ENCODE data around the gene TAOK3.

TAOK3 gene

GRCh38 chr12:118219772-118220171 lies 152.9 kb downstream of the TAOK3 start:
- DNase-seq (ENCODE audit: extremely low read depth in 1 of 2, low read depth in 1 of 2) = no peak

DNA sequence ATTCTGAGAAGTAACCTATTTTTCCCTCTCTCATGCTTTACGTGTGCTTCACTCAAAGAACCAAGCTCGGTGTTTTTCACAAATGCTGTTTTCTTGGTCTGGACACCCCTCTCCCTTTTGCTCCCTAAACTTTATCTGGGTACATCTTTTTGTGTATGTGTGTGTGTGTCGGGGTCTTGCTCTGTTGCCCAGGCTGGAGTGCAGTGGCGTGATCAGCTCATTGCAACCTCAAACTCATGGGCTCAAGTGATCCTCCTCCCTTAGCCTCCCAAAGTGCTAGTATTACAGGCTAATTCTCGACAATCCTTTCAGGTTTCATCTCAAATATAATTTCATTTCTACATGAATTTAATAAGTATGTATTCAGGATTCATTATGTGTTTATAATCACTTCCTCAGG lies 153.6 kb downstream of the TAOK3 start:
- no peak for DNase-seq (ENCODE audit: extremely low read depth in 1 of 2, low read depth in 1 of 2)

GRCh38 chr12:118213452-118213851 lies 159.3 kb downstream of the TAOK3 start:
- no peak for DNase-seq (ENCODE audit: extremely low read depth in 1 of 2, low read depth in 1 of 2)

GRCh38 chr12:118212606-118213005 lies 160.1 kb downstream of the TAOK3 start:
- no peak for DNase-seq (ENCODE audit: extremely low read depth in 1 of 2, low read depth in 1 of 2)

DNA sequence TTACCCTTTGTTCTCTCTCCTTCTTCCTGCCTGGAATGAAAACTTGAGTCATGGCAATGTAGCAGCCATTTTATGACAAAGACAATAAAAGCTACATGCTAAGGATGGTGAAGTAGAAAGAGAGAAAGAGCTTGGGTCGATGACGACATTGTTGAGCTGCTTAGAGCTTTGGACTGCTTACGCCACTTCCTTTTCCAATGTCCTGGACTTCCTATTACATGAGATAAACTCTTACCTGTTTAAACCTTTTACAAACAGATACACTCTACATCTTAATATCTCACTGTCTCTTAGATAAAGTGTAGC lies 166.6 kb downstream of the TAOK3 start:
- no peak for DNase-seq (ENCODE audit: extremely low read depth in 1 of 2, low read depth in 1 of 2)

DNA sequence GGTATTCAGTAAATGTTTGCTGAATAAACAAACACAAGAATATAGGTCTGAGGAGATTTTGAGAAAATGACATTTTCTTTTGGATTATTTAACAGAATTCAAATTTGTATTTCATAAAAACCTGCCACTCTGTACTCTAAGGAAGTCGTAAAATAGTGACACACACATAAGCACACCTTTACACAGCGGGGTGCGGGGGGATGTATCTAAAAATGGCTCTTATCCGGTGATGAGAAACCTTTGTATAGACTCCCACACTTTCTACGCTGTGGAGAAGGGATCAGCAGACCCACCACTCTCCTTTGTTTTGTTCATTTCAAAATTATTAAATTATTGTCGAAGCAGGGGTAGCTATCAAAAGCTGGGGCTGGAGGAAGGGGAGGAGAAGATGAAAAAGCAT lies 178.7 kb downstream of the TAOK3 start:
- DNase-seq (ENCODE audit: extremely low read depth in 1 of 2, low read depth in 1 of 2) = no peak

GRCh38 chr12:118193477-118193876 lies 179.2 kb downstream of the TAOK3 start:
- no peak for DNase-seq (ENCODE audit: extremely low read depth in 1 of 2, low read depth in 1 of 2)

DNA sequence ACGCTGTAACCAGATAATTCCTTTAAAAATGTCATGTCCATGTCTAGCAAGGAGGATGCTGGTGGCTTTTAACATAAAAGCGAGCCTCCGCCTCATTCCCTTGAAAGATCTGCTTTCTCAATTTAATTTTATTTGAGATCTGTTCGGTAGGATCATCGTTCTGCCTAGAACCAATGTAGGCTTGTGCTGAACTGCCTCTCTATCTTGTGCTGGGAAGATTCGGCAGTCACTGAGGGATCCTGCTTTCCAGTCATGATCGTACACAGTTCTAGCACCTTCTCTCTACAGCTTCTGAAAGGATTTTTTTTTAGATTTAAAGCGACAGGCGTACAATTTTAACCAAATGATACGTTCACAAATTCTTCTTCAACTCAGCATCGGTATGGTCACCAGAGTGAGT lies 182.4 kb downstream of the TAOK3 start:
- DNase-seq (ENCODE audit: extremely low read depth in 1 of 2, low read depth in 1 of 2) = no peak

- DNase-seq (ENCODE audit: extremely low read depth in 1 of 2, low read depth in 1 of 2) = no peak
Observed at GRCh38 chr12:118189741-118190191, 182.9 kb downstream of the TAOK3 start.

DNA sequence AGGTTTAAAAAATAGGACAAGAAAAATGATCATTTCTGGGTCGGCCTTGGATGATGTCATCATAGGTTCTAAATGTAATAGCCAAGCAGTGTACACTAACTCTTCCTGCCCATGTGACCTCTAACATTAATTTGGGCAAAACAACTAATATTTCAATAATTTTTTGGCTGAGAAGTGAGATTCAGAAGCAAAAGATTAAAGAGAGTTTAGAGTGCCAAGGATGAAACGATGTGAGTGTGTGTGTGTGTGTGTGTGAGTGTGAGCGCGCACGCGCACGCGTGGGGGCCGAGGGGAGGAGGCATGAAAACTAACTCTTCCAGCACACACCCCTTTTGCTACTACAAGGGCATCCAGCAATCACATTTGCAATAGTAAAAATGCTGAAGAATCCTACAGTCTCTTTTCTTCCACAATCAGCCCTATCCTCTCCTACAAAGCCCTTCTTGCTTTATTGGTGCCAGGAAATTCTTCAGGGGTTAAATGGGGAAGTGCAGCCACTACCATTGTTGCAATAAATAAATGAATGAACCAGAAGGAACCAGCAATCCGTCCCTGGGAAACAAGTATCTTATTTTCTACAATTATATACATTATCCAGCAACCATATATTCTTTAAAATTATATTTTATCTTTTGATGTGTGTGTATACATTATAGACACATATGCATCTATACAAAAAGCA lies 183.9 kb downstream of the TAOK3 start:
- no peak for DNase-seq (ENCODE audit: extremely low read depth in 1 of 2, low read depth in 1 of 2)

- DNase-seq (ENCODE audit: extremely low read depth in 1 of 2, low read depth in 1 of 2) = no peak
Observed at GRCh38 chr12:118187751-118188435, 184.8 kb downstream of the TAOK3 start.

GRCh38 chr12:118185602-118186397 lies 186.9 kb downstream of the TAOK3 start:
- no peak for DNase-seq (ENCODE audit: extremely low read depth in 1 of 2, low read depth in 1 of 2)

GRCh38 chr12:118183711-118184110 lies 189.0 kb downstream of the TAOK3 start:
- DNase-seq (ENCODE audit: extremely low read depth in 1 of 2, low read depth in 1 of 2) = no peak

GRCh38 chr12:118183155-118183554 lies 189.6 kb downstream of the TAOK3 start:
- DNase-seq (ENCODE audit: extremely low read depth in 1 of 2, low read depth in 1 of 2) = no peak

DNA sequence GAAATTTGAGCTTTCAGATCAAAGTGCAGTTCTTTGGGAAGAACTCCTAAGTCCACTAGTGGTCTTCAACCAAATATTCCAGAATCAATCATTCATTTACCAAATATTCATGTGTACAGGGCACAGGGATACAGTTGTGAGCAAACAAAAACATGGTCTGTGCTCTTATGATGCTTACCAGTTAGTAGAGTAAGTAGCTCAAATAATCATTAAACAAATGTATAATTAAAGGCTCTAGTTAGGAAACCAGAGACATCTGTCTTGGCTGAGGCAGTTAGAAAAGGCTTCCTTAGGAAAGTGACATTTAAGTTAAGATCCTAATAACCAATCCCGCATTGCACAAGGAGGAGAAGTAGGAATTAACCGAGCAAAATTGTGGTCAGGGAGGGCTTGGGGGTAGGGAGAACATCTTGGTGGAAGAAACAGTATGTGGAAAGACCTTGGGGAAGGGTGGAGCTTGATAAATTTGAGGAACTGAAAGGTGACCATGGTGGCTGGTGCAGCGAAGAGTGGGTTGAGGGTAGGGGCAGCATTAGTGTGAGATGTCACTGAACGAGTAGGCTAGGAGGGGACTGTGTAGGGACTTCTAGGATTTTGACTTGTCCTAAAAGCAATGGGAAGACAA lies 196.8 kb downstream of the TAOK3 start:
- DNase-seq (ENCODE audit: extremely low read depth in 1 of 2, low read depth in 1 of 2) = no peak

- no peak for DNase-seq (ENCODE audit: extremely low read depth in 1 of 2, low read depth in 1 of 2)
Observed at GRCh38 chr12:118166946-118167345, 205.8 kb downstream of the TAOK3 start.

DNA sequence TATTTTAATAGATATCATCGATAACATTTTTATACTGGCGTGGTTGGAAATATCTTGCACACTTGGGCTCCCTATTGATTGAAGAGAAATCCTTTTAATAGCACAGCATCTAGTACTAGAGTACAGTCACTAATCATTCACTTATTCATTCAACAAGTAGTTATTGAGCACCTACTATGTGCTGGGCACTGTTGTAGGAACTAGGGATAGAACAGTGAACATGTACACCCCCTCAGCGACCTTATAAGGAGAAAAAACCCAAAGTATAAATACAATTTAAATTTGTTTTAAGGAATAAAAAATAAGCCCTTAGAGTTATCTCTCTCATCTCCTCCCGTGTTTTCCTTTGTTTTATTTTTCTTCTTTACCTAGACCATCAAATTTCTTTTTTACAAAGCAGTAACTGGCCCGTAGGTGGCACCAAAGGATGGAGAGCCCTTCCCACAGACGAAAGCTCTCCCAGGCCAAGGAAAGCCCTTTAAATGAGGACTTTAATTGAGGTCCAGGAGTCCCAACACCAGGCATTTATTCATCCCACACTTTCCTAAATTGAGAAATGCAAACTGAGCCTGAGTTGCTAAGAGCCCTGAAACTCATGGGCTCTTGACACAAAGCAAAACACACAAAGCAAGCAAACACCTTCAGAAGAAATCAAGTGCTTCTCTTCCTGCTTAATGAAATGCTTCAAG lies 207.8 kb downstream of the TAOK3 start:
- no peak for DNase-seq (ENCODE audit: extremely low read depth in 1 of 2, low read depth in 1 of 2)

DNA sequence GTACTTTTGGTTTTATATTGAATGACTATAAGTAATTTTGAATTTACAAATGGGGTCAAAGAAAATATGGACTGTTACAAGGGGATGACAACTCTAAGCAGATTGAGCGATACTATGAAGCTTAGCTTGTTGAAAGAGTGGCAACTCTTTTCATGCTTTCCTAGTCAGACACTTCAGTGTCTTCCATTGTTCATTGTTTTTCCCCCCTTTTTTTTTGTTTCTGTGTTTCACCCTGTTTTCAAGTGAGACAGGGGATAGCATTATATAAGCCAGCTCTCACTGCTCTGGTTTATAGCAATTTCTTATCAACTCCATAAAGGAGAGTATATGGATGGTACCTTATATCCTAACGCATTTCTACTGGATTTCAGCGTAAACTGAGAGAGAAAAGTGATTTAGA lies 212.2 kb downstream of the TAOK3 start:
- no peak for DNase-seq (ENCODE audit: extremely low read depth in 1 of 2, low read depth in 1 of 2)

DNA sequence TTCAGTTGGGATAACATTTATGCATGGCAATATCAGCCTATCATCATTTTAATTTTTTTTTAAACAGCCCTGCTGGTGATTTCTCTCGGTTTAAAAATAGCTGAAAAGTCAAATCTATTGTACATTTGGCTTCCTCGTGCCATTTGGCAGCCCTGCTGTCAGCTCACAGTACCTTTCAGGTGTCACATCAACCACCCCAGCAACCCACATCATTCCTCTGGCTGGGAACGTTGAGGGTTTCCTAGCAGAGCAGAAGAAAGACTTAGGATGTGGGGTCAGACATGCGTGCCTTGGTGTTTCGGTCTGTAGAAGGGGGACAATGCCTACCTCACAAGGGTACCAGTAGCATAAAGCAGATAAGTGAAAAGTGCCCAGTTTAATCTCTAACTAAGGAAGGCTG lies 221.0 kb downstream of the TAOK3 start:
- no peak for DNase-seq (ENCODE audit: extremely low read depth in 1 of 2, low read depth in 1 of 2)

DNA sequence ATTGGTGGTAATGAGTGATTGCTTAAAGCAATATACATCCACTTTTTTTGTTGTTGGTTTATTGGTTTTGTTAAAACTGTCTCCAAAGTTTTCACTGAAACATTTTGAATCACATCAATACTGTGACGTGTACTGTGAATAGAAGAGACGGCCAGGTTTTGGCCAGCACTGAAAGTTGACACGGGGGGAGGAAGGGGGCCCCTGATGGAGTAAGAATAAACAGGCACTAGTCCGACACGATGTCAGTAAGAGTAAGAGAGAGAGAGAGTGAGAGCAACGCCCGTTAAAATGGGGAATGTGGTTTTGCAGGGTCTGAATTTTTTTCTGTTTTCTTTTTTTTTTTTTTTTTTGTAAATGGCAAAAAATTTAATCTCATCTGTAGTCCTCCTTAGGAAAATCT lies 222.1 kb downstream of the TAOK3 start:
- DNase-seq (ENCODE audit: extremely low read depth in 1 of 2, low read depth in 1 of 2) = no peak

DNA sequence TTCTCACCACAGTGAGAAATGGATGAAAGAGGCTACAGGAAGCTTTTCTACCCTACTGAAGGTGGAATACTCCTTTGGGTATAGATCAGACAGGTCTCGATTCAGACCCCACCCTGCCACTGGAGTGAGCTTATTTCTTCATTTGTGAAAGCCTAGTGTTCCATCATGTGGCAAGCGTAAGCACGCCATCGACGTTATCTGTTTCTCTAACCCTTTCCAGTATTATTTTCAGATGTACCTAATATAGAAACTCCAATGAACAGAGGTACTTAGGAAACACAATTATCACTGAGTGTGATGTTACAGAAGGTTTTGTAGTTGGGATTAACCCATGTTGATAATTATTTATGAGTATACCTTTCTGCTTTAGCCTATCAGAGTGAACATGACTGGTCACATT lies 224.4 kb downstream of the TAOK3 start:
- DNase-seq (ENCODE audit: extremely low read depth in 1 of 2, low read depth in 1 of 2) = no peak

Data from activated CD8-positive, alpha-beta memory T cell treated with anti-CD3 and anti-CD28 coated beads for 1 hour (primary cell).